Keratinocyte (primary cell): ENCODE data around the gene NARS2. TPM values are rescaled to one million over a fixed set of nuclear protein-coding genes. Genes with fewer than 3 reads are reported as not detected.

ENCODE experiments used
- DNase-seq: peaks from one replicate; pipeline ENCODE4 v3.0.0-alpha.2; 2011; ENCODE audit warnings: low read depth, missing footprints, low spot score
- FAIRE-seq: peaks from 2 replicates; lab custom pipeline; 2011; peaks lifted over from hg19 to GRCh38; lab: Jason Lieb, UNC
- H2AFZ ChIP-seq: 2 replicates; pipeline ENCODE4 v1.6.0; 2012; ENCODE audit warnings: low read length, control low read depth, inconsistent platforms; ENCODE audit not compliant: control insufficient read depth
- H3K27ac ChIP-seq: 2 replicates; pipeline ENCODE4 v1.5.1; 2011; ENCODE audit warnings: low read length; ENCODE audit not compliant: control insufficient read depth, insufficient read depth
- H3K27me3 ChIP-seq: 3 replicates; pipeline ENCODE4 v1.6.0; 2011; ENCODE audit warnings: low read length; ENCODE audit not compliant: control insufficient read depth, insufficient read depth; ENCODE audit errors: extremely low read depth
- H3K36me3 ChIP-seq, 2 experiments: 2 replicates in 1 of 2; 3 replicates in 1 of 2; pipeline ENCODE4 v1.5.1; 2011; ENCODE audit warnings: low read length in 2 of 2, mild to moderate bottlenecking in 1 of 2; ENCODE audit not compliant: control insufficient read depth in 2 of 2, insufficient read depth in 2 of 2; ENCODE audit errors: extremely low read depth in 1 of 2
- H3K4me1 ChIP-seq: 3 replicates; pipeline ENCODE4 v1.5.1; 2011; ENCODE audit warnings: low read length; ENCODE audit not compliant: control insufficient read depth, insufficient read depth; ENCODE audit errors: extremely low read depth
- H3K4me2 ChIP-seq: 3 replicates; pipeline ENCODE4 v1.6.0; 2011; ENCODE audit warnings: low read depth, low read length; ENCODE audit not compliant: control insufficient read depth, insufficient read depth; ENCODE audit errors: extremely low read depth
- H3K4me3 ChIP-seq, 3 experiments: fragments of 200-600 bp in 1 of 3; sonication (generic) in 1 of 3; 2 replicates in 2 of 3; 3 replicates in 1 of 3; pipeline ENCODE4 v1.5.1; 2011 to 2016; ENCODE audit warnings: low read length in 3 of 3, mild to moderate bottlenecking in 3 of 3, control low read depth in 2 of 3, inconsistent platforms in 1 of 3, low read depth in 1 of 3, mixed read lengths in 1 of 3, mixed run types in 1 of 3, moderate library complexity in 1 of 3; ENCODE audit not compliant: control insufficient read depth in 2 of 3, insufficient read depth in 2 of 3; ENCODE audit errors: extremely low read depth in 1 of 3
- H3K79me2 ChIP-seq: 2 replicates; pipeline ENCODE4 v1.6.0; 2012; ENCODE audit warnings: low read length; ENCODE audit not compliant: control insufficient read depth, insufficient read depth
- H3K9ac ChIP-seq: 3 replicates; pipeline ENCODE4 v1.6.0; 2011; ENCODE audit warnings: low read length; ENCODE audit not compliant: control insufficient read depth, insufficient read depth; ENCODE audit errors: extremely low read depth
- H3K9me1 ChIP-seq: 3 replicates; pipeline ENCODE4 v1.6.0; 2011; ENCODE audit warnings: low read length; ENCODE audit not compliant: control insufficient read depth, insufficient read depth; ENCODE audit errors: extremely low read depth
- H3K9me3 ChIP-seq: 2 replicates; pipeline ENCODE4 v1.5.1; 2012; ENCODE audit warnings: low read depth, low read length; ENCODE audit not compliant: control insufficient read depth
- H4K20me1 ChIP-seq: 3 replicates; pipeline ENCODE4 v1.6.0; 2011; ENCODE audit warnings: low read length; ENCODE audit not compliant: control insufficient read depth, insufficient read depth; ENCODE audit errors: extremely low read depth
- EZH2 ChIP-seq: IDR thresholded peaks from one replicate; pipeline ENCODE4 v1.6.1; 2012; ENCODE audit warnings: inconsistent platforms, mild to moderate bottlenecking, low read length, moderate library complexity
- dilution Hi-C: fragments of 300-500 bp; cut with MboI; formaldehyde crosslinking; loops from one replicate; pipeline ENCODE4 v1.7.0; 2020; ENCODE audit warnings: low sequenced_read_pairs; ENCODE audit not compliant: extremely low pct_ligation_motif_present
- polyA plus RNA-seq, 5 experiments: library from polyadenylated mRNA; depleted of rRNA in 3 of 5; stranded (reverse) in 3 of 5; stranded (forward) in 1 of 5; unstranded in 1 of 5; fragments of >200 nt; gene quantifications; 1 replicate in 1 of 5; 2 replicates in 3 of 5; 3 replicates in 1 of 5; pipeline versions ENCODE4 v1.2.1 to v1.2.3, GENCODE V29; 2011 to 2012; ENCODE audit warnings: missing spikeins in 2 of 5, low read depth in 1 of 5, low replicate concordance in 1 of 5
- TF ChIP-seq, protein P1 (sequence below), 3 experiments: IDR thresholded peaks in 1 of 3; conservative IDR thresholded peaks in 1 of 3; optimal IDR thresholded peaks in 1 of 3; 2 replicates in 2 of 3; 3 replicates in 1 of 3; pipeline versions ENCODE3 to v1.5.1; 2011; ENCODE audit warnings: low read length in 3 of 3, mild to moderate bottlenecking in 3 of 3, moderate library complexity in 2 of 3, control low read depth in 1 of 3, inconsistent platforms in 1 of 3; ENCODE audit not compliant: insufficient read depth in 2 of 3; ENCODE audit errors: extremely low read depth in 1 of 3

The NARS2 gene
- polyA plus RNA-seq, 1 donor (not counting 4 experiments of a cell fraction or from before 2014, with no cell fraction given) = 28.8 TPM

DNA sequence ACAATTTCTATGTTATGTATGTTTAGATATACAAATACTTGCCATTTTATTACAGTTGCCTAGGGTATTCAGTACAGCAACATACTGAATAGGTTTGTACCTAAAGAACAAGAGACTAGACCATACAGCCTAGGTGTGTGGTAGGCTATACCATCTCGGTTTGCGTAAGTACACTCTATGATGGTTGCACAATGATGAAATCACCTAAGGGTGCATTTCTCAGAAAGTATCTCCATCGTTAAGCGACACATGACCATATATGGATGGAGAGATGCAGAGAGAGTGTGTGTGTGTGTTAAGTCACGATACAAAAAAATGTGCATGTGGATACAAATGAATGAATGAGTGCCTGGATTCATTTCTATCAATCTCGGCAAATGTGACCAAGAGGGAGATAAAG lies 37.7 kb downstream of the NARS2 start:
- TF ChIP-seq EZH2 = no peak
- TF ChIP-seq, protein P1, sequence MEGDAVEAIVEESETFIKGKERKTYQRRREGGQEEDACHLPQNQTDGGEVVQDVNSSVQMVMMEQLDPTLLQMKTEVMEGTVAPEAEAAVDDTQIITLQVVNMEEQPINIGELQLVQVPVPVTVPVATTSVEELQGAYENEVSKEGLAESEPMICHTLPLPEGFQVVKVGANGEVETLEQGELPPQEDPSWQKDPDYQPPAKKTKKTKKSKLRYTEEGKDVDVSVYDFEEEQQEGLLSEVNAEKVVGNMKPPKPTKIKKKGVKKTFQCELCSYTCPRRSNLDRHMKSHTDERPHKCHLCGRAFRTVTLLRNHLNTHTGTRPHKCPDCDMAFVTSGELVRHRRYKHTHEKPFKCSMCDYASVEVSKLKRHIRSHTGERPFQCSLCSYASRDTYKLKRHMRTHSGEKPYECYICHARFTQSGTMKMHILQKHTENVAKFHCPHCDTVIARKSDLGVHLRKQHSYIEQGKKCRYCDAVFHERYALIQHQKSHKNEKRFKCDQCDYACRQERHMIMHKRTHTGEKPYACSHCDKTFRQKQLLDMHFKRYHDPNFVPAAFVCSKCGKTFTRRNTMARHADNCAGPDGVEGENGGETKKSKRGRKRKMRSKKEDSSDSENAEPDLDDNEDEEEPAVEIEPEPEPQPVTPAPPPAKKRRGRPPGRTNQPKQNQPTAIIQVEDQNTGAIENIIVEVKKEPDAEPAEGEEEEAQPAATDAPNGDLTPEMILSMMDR (optimal IDR thresholded peaks at IDR 0.05 in 1 of 3, IDR thresholded peaks at IDR 0.05 in 1 of 3, conservative IDR thresholded peaks at IDR 0.05 in 1 of 3; ENCODE audit: extremely low read depth in 1 of 3, insufficient read depth in 2 of 3, low read length in 3 of 3) = no peak
- H3K27ac ChIP-seq = no peak overlapping the region
- FAIRE-seq (no peak), DNase-seq (no peak)
- no peaks in the 10 kb centered on the region for H3K9me3 ChIP-seq
- no peak overlapping the region for H3K9ac ChIP-seq
- H3K36me3 ChIP-seq = peaks cover 0 to 1% of the 10 kb centered on the region in 2 experiments
- H3K4me2 ChIP-seq = no peak overlapping the region
- no peaks in the 10 kb centered on the region for H3K4me1 ChIP-seq
- H3K4me3 ChIP-seq = no peak overlapping the region
- H3K27me3 ChIP-seq = no peaks in the 10 kb centered on the region
- dilution Hi-C loops = no loop called here
- H3K9me1 ChIP-seq = no peaks in the 10 kb centered on the region
- H4K20me1 ChIP-seq = no peaks in the 10 kb centered on the region
- H3K79me2 ChIP-seq = no peaks in the 10 kb centered on the region
- H2AFZ ChIP-seq = no peak overlapping the region

DNA sequence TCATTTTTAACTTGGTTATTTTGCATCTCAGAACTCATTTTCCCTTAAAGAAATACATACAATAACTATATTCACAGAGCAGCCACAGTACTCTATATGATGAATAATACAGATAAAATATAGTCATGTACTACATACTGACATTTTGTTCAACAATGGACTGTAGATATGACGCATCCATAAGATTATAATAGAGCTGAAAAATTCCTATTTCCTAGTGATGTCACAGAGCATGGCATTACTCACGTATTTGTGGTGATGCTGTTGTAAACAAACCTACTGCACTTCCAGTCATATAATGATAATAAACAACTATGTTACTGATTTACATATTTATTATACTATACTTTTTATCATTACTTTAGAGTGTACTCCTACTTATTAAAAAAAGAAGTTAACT lies 38.7 kb downstream of the NARS2 start:
- no peak overlapping the region for H3K4me2 ChIP-seq
- no peaks in the 10 kb centered on the region for H4K20me1 ChIP-seq
- no peaks in the 10 kb centered on the region for H3K79me2 ChIP-seq
- peaks cover 0 to 1% of the 10 kb centered on the region in 2 experiments for H3K36me3 ChIP-seq
- no peak for FAIRE-seq
- H3K9me3 ChIP-seq = no peaks in the 10 kb centered on the region
- no peak overlapping the region for H2AFZ ChIP-seq
- dilution Hi-C loops = no loop called here
- TF ChIP-seq EZH2 = no peak
- TF ChIP-seq, protein P1 (optimal IDR thresholded peaks at IDR 0.05 in 1 of 3, IDR thresholded peaks at IDR 0.05 in 1 of 3, conservative IDR thresholded peaks at IDR 0.05 in 1 of 3; ENCODE audit: extremely low read depth in 1 of 3, insufficient read depth in 2 of 3, low read length in 3 of 3) = no peak
- H3K4me1 ChIP-seq = no peaks in the 10 kb centered on the region
- no peak overlapping the region for H3K4me3 ChIP-seq
- no peak overlapping the region for H3K27ac ChIP-seq
- no peak for DNase-seq
- no peak overlapping the region for H3K9ac ChIP-seq
- H3K9me1 ChIP-seq = no peaks in the 10 kb centered on the region
- H3K27me3 ChIP-seq = no peaks in the 10 kb centered on the region
